Panc1 (cell line): ENCODE measurements around the gene CCDC8.

Experiments
- POLR2AphosphoS5 ChIP-seq: IDR thresholded peaks from 2 replicates; pipeline ENCODE4 v1.6.1; 2012; ENCODE audit warnings: mild to moderate bottlenecking, low read depth, low read length, moderate library complexity
- TF ChIP-seq, protein P1 (sequence below): fragments of 450-650 bp; IDR thresholded peaks from 2 replicates; pipeline ENCODE4 v1.5.1; 2017; ENCODE audit warnings: mild to moderate bottlenecking

DNA sequence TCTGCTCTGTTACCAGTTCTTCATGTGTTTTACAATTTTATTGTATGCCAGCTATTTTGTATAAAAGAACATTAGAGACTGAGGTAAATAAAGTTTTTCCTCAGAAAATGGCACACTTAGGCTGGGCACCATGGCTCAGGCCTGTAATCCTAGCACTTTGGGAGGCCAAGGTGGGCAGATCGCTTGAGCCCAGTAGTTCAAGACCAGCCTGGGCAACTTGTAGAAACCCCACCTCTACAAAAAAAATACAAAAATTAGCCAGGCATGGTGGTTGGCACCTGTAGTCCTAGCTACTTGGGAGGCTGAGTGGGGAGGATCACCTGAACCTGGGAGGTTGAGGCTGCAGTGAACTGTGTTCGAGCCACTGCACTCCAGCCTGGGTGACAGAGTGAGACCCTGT lies 32.0 kb downstream of the CCDC8 start:
- TF ChIP-seq POLR2AphosphoS5, result no peak
- TF ChIP-seq, protein P1, sequence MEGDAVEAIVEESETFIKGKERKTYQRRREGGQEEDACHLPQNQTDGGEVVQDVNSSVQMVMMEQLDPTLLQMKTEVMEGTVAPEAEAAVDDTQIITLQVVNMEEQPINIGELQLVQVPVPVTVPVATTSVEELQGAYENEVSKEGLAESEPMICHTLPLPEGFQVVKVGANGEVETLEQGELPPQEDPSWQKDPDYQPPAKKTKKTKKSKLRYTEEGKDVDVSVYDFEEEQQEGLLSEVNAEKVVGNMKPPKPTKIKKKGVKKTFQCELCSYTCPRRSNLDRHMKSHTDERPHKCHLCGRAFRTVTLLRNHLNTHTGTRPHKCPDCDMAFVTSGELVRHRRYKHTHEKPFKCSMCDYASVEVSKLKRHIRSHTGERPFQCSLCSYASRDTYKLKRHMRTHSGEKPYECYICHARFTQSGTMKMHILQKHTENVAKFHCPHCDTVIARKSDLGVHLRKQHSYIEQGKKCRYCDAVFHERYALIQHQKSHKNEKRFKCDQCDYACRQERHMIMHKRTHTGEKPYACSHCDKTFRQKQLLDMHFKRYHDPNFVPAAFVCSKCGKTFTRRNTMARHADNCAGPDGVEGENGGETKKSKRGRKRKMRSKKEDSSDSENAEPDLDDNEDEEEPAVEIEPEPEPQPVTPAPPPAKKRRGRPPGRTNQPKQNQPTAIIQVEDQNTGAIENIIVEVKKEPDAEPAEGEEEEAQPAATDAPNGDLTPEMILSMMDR, result no peak
